Measurements from ENCODE around the gene ADCY6.

Gene ADCY6

DNA sequence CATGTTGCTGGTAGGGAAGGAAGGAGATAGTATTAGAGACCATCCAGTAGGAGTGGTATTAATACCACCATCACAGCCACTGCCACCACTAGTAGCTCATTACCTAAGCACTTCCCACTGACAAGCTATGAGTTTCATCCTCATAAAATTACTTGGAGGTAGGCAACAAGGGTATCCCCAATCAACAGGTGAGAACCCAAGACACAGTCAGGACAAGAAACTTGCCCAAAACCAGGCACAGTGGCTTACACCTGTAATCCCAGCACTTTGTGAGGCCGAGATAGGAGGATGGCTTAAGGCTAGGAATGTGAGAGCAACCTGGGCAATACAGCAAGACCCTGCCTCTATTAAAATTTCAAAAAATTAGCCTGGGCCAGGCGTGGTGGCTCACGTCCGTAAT, 5.5 kb downstream of the ADCY6 start:
- no peak for DNase-seq (ENCODE audit: low spot score)

DNA sequence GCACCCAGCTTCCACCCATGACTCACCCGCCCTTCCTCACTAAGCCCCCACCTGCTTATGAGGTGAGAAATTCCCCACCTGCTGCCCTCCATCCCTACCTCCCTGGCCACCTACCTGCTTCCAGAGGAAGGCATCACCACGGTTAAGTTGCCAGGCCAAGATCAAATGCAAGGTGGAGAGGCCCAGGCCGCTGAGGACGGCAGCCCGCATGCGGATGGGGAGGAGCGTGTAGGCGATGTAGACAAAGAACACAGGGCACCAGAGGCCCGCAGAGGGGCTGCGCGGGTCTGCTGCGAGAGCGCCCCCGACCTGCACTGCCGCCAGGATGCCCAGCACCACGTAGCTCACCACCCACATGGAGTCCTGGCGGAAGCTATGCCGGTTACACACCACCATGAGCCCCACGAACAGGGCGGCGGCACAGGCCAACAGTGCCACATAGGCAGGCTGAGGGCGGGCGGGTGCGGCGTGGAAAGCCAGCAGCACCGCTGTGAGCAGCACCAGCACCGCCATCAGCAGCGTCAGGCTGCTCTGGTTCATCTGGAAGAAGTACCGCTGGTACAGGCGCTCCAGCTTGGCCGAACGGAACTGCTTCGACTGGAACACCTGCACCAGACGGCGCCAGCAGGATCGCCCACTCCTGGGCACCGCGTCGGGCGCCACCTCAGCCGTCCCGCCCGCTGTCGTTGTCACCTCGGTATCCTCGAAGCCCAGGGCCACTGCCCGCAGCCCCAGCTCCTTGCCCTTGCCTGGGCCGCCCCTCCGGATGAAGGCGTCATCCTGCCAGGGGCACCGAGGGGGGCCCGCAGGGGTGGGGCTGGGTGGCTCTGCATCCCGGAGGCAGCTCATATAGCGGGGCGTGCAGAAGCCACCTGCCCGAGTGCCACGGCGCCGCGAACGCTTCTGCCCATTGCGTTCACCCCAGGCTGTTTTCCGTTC, 6.2 kb downstream of the ADCY6 start:
- DNase-seq (ENCODE audit: low spot score) = no peak

DNA sequence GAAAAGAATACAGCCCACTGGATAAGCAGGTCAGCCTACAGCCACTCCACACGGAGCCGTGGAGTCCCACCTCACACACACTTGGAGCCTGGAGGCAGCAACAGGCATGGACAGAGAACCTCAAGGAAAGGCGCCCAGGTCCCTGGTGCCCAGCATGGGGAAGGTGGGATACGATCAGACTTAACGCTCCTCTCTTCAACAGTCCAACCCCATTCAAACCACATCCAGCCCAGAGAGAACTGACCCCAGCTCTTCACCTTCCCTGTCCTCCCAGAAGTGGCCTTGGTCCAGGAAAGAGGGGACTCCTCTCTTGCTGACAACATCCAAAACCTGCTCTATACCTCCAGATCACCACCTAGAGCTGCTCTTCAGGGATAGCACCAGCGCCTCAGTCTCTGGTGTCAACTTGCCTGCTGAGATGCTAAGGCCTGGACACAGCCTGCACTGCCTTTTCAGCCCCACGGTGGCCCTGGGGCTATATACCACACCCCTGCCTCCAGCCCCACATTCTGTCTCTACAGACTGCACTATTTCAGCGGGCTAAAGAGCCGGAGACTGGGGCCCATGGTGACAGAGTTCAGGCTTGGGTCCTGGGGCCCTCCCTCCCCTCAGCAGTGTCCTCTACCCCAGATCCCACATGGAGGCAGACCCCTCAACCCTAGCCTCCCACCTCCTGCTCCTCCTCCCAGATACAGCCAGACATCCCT, 7.0 kb downstream of the ADCY6 start:
- DNase-seq (ENCODE audit: low spot score) = no peak

DNA sequence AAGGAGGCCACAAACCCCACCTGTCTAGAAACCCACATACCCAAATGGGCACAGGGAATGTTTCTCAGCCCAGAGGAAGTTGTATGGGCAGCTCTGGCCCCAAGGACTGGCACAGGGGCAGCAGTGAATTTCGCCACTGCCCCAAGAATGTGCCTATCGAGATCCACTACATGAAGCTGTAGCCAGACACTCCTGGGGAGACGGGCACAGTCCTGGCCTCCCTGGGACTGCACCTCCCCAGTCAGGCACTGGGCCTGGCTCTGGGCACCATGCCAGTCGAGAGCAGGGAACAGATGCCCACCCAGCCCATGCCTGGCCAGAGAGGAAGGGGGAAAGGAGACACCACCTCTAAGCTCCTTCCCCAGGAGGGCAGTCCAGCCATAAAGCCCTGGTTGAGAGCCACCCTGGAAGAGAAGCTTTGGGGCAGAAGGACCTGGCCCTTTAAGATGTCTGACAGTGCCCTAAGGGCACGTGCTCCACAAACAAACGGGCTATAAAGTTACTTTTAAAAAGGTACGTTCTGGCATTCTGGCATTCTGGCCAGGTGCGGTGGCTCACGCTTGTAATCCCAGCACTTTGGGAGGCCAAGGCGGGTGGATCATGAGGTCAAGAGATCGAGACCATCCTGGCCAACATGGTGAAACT, 8.4 kb downstream of the ADCY6 start:
- no peak for DNase-seq (ENCODE audit: low spot score)

DNA sequence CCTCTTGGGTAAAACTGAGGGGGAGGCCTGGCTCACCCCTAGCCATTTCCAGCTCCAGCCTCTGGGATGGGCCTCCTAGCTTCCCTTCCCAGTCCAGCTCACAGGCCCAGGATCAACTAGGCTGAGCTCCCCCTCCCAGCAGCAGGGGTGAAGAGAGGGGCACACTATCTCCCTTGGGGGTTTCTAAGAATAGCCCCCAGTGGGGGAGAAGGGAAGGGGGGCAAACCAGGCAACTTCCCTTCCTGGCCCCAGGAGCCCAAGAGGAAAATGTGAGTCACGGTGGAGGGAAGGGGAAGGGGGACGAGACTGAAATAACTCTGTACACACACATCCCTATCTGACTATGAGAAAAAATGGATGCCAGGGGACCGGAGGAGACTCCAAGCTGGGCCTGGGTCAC, 9.0 kb downstream of the ADCY6 start:
- no peak for DNase-seq (ENCODE audit: low spot score)

DNA sequence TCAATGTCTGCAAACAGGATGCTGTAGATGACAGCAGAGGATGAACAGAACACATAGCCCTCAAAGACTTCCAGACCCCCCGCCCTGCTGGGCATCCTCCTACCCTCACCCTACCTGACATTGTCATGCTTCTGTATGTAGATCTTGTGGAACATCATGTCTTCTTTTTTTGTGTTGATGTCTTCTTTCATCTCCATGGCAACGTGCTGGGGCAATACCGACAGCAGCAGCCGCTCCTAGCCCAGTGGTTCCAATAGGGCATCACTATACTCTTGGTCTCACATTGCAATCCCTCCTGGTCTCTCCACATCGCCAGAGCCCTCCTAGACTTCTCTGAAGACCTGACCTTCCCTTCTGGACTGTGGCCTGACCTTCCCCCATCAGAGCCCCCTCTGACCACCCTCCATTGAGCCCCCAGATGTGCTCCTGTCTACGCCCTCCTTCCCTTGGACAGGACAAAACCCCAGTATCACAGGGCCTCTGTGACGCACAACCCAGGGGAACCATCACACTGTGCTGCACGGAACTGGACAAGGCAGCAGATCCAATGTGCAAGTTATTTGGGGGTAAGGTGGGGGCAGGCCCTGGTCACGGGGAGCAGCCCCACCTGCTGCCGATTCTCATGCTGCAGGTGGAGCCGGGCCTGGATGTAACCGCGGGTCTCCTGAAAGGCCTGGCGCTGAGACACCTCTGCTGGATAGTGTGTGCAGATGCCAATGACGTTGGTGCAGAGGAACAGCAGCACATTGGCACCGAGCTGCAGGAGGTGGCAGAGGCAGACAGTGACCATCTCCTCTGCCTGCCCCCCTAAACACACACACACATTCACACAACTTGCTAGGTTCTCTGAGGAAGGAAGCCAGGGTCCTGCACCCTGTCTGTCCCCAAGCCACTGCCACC, 11.1 kb downstream of the ADCY6 start:
- no peak for DNase-seq (ENCODE audit: low spot score)

DNA sequence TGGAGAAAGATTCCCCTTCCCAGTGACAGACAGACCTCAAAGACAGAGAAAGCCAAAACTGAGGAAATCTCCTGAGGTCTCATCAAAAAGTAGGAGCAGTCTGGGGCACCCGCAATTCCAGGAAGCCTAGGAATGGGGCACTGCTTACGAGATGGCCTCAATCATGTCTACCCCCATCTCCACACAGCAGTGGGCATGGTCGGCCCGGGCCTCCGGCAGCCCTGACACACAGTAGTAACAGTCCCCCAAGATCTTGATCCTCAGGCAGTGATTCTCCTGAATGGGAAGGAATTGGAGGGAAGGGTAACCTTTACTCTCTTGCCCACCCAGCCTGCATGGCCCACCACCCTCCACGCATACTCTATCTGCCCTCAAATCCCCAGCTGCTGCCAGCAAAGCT, 11.9 kb downstream of the ADCY6 start:
- DNase-seq (ENCODE audit: low spot score) = no peak

DNA sequence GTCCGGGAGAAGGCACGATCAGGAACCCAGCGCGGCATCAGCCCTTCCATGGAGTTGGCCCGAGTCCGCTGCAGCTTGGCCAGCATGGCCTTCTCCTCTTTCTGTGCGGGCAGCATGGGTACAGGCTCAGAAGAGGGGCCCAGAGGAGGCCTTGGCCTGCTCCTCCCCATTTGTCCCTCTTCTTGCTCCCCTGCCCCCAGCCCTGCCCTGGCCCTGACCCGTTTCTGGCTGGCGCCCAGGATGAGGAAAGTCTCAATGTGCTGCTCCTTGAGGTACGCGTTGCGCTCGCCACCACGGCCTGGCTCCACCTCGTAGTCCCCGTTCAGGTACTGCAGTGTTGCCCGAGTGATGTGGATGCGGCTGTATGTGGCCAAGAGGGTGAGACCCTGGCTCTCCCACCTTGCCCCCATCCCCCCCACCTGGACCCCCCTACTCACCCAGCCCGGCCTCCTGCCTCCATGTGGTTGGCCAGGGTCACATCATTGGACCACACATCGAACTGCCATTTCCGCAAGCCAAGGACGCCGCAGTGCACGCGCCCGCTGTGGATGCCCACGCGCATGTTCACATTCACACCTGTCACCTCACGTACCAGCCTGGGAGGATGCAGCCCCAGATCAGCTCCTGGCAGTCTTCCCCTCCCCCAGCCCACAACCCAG, 12.8 kb downstream of the ADCY6 start:
- no peak for DNase-seq (ENCODE audit: low spot score)

DNA sequence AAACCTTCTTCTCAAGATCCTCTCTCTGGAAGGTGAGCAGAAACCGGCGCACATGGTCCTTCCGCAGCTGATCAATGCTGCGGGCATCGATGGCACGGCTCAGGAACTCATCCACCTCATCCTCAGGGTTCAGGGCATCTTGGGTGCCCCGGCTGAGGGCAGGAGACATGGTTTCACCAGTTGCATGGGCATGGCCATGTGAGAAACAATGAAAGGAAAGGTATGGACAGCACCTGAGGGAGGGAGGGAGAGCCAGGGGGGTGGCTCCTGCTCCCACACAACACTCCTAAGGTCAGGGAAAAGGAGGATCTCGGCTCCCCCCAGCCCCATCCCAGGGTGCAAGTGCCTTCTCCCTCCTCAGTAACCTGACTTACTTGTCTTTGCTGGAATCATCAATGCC, 13.6 kb downstream of the ADCY6 start:
- no peak for DNase-seq (ENCODE audit: low spot score)

DNA sequence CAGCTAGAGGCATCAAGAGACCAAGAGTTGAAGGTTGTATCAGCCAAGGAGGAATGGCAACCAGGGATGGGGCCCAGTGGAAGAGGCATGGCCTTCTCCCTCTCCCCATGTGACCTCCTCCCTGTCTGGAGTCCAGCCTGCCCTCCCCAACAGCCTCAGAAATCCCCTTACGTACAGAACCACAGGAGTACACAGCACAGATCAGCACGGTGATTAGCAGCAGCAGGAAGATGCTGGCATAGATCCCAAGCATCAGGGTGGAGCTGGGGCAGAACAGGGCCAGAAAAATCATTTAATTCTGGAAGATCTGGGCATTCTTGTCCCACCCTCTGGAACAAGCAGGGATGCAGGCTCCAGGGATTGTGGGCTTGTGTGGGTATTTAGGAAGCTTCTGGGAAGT, 14.4 kb downstream of the ADCY6 start:
- no peak for DNase-seq (ENCODE audit: low spot score)

DNA sequence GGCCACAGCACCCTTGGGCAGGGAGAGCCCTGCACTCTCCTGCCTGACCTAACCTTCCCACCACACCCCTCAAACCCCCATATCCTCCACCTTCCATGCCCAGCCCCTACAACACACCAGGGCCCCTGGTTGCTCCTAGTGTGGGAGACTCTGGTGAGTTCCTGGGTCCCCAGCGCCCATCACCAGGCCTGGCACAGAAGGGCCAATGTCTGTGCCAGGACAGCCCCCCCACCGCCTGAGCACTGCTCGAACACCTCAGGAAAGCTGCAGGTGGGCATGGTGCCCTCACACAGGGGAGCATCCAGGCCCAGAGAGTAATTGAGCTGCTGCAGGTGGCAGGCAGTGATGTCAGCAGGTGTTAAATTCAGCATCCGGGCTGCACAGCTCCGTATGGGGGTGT, 15.2 kb downstream of the ADCY6 start:
- no peak for DNase-seq (ENCODE audit: low spot score)

DNA sequence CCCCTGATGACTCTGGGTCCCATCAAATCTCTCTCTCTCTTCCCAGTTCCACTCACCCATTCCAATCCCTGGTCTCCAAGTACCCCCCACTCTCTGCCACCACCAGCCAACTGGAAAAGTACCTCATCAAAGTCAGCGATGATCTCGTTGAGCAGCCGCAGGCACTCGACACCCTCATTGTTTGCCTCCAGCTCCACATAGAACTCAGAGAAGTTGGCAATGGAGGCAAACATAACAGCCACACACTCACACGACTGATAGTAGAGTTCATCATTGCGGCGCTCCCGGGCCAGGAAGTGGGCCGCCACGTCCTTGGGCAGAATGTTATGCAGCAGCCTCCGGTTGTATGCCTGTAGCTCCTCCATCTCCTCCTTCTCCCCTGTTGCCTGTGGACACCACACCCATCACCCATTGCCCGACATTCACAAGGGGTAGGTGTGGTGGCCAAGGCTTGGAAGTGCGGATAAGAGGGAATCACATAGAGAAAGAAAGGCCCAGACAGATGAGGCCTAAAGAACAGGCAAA, 17.2 kb downstream of the ADCY6 start:
- no peak for DNase-seq (ENCODE audit: low spot score)

DNA sequence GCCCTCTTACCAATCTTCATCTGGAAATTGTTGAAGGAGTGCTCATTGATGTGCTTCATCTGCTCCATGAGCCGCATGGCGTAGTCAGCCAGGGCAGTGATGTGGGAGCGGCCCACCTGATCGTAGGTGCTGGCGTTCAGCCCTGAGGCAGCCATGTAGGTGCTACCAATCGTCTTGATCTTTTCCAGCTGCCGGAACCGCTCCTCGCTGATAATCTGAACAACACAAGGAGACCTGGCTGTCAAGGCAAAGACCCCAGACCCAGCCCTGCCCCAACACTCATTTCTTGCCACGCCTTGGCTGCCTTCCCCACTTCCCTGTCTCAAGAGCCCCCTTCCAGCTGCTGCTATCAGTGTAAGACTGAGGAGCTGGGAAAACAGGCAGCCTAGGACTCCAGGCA, 18.1 kb downstream of the ADCY6 start:
- no peak for DNase-seq (ENCODE audit: low spot score)

DNA sequence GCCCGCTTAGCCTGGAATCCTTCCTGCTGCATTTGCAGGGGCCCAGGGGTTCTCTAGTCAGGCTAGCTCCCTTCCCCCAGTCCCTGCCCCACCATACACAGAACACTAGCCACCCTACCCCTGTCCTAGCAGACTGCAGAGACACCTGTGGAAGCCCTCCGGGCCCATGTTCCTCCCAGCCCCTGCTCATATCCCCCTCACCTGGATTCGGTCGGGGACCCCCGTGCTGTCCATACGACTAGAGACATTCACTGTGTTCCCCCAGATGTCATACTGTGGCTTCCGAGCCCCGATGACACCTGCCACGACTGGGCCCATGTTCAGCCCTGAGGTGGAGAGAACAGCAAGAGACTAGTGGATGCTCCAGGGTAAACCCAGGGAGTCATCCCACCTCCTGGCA, 20.2 kb downstream of the ADCY6 start:
- no peak for DNase-seq (ENCODE audit: low spot score)

DNA sequence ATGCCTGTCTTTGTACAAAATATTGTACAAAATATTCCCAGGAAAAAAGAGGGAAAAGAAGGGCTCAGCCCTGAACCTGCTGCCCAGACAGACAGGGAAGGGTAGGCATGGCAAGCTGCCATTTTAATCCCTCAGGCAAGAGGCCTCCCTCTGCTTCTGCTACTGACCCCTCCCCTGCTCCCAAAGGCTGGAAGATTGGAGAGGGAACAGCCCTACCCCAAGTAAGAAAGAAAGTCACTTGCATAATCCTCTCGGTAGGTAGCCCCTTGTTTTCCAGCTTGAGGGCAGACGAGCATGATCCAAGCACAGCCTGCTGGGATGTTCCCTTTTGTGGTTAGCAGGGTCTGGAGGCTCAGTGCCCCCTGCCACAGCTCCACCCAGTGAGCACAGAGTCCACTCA, 20.7 kb downstream of the ADCY6 start:
- DNase-seq (ENCODE audit: low spot score) = no peak

DNA sequence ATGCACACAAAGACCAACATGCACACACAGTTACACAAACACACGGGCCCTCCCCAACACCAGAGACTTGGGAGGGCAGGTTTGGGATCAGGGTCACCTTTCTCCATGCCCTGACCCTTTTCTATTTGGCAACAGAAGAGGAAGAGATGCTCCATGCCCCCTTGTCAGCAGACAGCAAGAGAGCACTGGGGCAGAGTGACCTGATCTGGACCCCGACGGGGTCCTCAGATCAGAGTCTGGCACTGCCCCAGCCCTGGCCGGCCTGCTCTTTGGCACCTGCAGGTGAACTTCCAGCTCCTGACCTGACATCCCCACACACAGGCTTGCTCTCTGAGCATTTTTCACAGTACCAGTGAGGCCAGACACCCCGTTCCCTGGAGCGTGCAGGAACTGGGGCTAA, 21.4 kb downstream of the ADCY6 start:
- no peak for DNase-seq (ENCODE audit: low spot score)

DNA sequence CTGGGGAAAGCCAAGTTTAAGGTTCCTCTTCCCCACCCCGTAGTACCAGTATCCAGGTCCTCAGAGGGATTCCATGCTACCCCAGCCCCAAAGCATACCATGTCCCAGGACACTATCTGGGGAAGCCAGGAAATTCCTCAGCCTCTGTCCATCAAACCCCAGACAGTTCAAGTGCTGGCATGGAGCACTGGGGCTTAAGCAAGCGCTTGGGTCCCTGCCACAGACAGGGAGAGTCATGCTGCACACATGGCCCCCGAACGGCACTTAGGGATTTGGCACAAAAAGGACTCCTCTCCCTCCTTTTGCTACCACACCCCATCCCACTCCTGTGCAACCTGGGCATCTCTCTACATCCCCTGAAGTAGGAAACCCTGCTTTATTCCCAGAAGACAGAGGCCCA, 21.8 kb downstream of the ADCY6 start:
- no peak for DNase-seq (ENCODE audit: low spot score)

DNA sequence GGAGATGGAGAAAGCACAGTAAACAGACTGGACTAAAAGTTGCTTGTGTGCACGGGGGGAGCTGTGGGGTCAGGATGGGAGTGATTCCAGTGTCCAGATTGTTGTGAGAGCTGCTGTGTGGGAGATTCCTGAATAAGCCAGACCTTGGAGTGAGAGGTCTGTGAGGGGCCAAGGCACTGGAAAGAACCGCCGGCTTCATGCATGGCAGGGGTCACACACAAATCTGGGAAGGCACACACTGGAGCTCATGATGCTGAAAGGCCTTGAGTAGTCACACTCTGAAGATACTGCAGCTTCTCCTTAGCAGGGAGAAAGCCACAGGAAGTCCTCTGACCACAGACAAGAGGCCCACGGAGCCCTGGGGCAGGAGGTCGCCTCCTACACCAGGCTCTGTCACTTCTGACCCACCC, 23.1 kb downstream of the ADCY6 start:
- DNase-seq (ENCODE audit: low spot score) = no peak

DNA sequence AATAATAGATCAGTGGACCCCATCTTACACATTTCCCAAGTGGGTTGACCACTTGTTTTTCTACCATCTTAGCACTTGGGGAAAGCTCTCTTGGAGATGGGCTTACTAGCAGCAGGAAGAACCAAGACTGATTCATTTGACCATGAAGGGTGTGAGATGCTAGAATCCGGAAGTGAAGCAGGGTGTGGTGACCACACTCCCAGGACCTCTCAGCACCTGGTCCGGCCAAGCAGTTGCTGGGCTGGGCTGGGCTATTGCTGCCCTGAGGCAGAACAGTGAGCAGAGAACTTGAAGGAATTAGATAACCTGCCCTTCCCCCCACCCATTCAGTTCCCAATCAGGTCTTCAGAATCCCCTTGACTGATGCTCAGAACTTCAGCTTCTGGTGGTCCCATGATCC, 24.4 kb downstream of the ADCY6 start:
- DNase-seq (ENCODE audit: low spot score) = no peak

DNA sequence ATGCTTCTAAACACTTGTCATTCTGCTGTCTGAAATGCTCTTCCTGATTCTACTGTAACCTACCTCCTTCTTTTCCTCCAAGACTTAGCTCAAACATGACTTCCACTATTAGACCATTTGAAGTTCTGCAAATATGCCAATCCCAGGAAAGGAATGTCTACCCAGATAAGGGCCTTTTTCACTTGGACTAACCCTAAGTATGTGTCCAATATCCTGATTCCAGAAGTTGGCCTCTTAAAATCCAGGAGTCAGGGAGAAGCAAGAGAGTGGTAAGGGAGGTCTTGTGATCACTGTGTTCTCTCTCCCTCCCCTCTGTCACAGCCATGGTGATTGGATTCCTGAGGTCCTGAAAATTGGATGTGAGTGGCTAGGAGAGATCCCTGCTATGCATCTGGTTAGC, 30.2 kb downstream of the ADCY6 start:
- no peak for DNase-seq (ENCODE audit: low spot score)

DNA sequence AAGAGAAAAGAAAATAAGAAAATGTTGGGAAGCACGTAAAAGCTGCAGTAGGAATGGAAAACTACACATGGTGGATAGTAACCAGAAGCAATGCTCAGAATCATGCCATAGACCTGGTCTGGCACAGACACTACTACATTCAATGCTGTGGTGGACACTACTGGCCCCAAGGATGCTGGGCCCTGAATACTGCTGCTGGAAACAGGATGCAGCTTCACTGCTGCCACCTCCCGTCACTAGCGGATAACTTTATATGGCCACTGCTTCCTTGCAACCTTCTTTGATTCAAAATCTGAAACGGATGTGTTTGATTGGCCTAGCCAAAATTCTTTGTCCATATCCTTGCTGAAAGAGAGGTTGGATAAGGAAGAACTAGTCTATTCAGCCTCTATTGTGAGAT, 30.7 kb downstream of the ADCY6 start:
- DNase-seq (ENCODE audit: low spot score) = no peak

All from left forelimb (tissue), 1 donor.